Activated CD4-positive, alpha-beta T cell treated with anti-CD3 and anti-CD28 coated beads, Interleukin-2, amount 10 ng/mL, durations not matched to agents 7 days and 5 days (primary cell): ENCODE measurements around the gene CCDC195. TPM values are rescaled to one million over a fixed set of nuclear protein-coding genes. Genes with fewer than 3 reads are reported as not detected.
"Not testable (repeated sequence)": the region's sequence is repeated elsewhere in the genome, so short reads cannot be mapped to it uniquely, and the experiment has no call there.

Source experiments
- CTCF ChIA-PET: fragments of 350-600 bp; sonication (Branson Sonifier 250); formaldehyde crosslinking; loops from one replicate; lab custom pipeline; 2021; ENCODE audit warnings: antibody characterized with exemption; lab: Charles Lee
- POLR2A ChIA-PET: fragments of 350-600 bp; sonication (Branson Sonifier 250); formaldehyde crosslinking; loops from one replicate; lab custom pipeline; 2021; ENCODE audit warnings: antibody characterized with exemption; lab: Charles Lee
- DNase-seq: peaks from one replicate; pipeline ENCODE4 v3.0.0-alpha.2; 2020
- H3K27ac Mint-ChIP-seq: one replicate; pipeline ENCODE4 v1.8.0; 2021; ENCODE audit warnings: mild to moderate bottlenecking, moderate library complexity, mixed read lengths
- H3K27me3 Mint-ChIP-seq: one replicate; pipeline ENCODE4 v1.8.0; 2021; ENCODE audit warnings: mixed read lengths
- H3K36me3 Mint-ChIP-seq: one replicate; pipeline ENCODE4 v1.8.0; 2021; ENCODE audit warnings: low read depth, mixed read lengths
- H3K4me1 Mint-ChIP-seq: one replicate; pipeline ENCODE4 v1.8.0; 2021; ENCODE audit warnings: mixed read lengths
- H3K4me3 Mint-ChIP-seq: one replicate; pipeline ENCODE4 v1.8.0; 2021; ENCODE audit warnings: mild to moderate bottlenecking, moderate library complexity, mixed read lengths
- H3K9me3 Mint-ChIP-seq: one replicate; pipeline ENCODE4 v1.8.0; 2021; ENCODE audit warnings: mixed read lengths
- total RNA-seq, 2 experiments: library from RNA; stranded (reverse); gene quantifications; one replicate each; pipeline ENCODE4 v1.2.3, GENCODE V29; 2021

The CCDC195 gene
- total RNA-seq, 2 experiments from 2014 or later, result not detected

DNA sequence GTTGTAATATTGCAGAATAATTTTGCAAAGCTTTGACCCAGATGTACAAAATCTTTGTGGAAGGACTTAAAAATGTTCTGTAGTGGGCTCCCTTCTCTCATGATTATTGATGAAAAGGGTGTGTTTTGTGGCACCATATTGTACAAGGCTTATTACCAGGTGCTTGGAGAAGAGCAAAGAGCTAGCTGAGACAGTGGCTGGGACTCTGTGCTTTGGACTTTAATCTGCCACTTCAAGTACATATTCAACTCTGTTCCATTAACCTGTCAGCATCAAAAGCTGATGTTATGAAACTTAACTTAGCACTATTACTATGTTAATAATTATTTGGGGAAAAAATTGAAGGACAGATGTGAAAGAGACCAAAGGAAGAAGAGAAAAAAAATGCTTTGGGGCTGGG lies 31.0 kb downstream of the CCDC195 start:
- Mint-ChIP-seq H3K4me1 (no peaks in the 10 kb centered on the region), H3K9me3 (no peaks in the 10 kb centered on the region), H3K4me3 (no peak overlapping the region), H3K36me3 (no peaks in the 10 kb centered on the region), H3K27me3 (peaks cover 2% of the 10 kb centered on the region), H3K27ac (no peak overlapping the region)
- CTCF ChIA-PET, result no interaction called here
- no peak for DNase-seq
- POLR2A ChIA-PET, result no interaction called here

DNA sequence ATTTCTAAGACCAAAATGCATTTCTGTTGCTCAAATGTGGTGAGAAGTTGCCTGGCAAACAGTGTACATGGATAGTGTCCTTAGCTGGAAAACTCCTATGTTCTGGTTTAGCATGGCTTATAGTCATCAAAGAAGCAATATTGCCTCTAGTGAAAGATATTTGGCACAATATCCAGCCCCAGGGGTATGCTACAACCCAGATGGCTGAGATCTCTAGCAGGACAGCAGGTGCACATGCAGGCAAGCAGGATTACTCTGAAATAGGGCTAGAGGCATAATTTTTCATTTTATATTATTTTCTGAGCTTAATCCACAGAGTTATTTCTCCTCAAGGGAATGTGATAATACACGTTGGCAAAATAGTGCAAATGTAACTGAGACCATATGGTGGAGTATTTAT lies 34.0 kb downstream of the CCDC195 start:
- no peak for DNase-seq
- no peaks in the 10 kb centered on the region for H3K9me3 Mint-ChIP-seq
- CTCF ChIA-PET, result no interaction called here
- H3K27me3 Mint-ChIP-seq, result peaks cover 2% of the 10 kb centered on the region
- H3K27ac Mint-ChIP-seq, result no peak overlapping the region
- no peaks in the 10 kb centered on the region for H3K4me1 Mint-ChIP-seq
- H3K4me3 Mint-ChIP-seq, result no peak overlapping the region
- H3K36me3 Mint-ChIP-seq, result no peaks in the 10 kb centered on the region
- POLR2A ChIA-PET, result no interaction called here

DNA sequence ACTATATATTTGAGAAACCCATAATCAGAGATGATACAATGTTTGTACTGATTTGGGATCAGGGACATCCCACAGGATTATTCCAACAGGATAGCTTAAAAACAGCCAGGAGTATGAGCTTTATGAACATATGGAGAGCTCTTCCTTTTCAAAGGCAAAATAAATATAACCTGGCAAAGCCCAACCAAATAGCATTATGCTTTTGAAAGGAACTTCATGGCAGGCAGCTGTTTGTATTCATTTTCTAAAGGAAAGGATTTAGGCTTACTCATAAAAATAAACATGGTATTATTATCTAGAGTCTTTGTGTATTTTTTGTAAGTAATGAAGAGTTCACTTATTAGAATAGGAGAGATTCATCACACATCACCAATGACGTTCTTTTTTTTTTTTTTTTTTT lies 44.4 kb downstream of the CCDC195 start:
- CTCF ChIA-PET, result interaction anchor here (0.6 kb wide), 1 partner anchor 361 kb away, joined by 3 read pairs; no protein-coding TSS in a partner anchor
- Mint-ChIP-seq H3K4me1 (no peaks in the 10 kb centered on the region), H3K9me3 (no peaks in the 10 kb centered on the region), H3K27ac (no peak overlapping the region), H3K27me3 (no peaks in the 10 kb centered on the region), H3K4me3 (no peak overlapping the region), H3K36me3 (no peaks in the 10 kb centered on the region)
- DNase-seq, result no peak
- POLR2A ChIA-PET, result interaction anchor here (0.6 kb wide), 1 partner anchor 342 kb away, joined by 4 read pairs; no protein-coding TSS in a partner anchor

DNA sequence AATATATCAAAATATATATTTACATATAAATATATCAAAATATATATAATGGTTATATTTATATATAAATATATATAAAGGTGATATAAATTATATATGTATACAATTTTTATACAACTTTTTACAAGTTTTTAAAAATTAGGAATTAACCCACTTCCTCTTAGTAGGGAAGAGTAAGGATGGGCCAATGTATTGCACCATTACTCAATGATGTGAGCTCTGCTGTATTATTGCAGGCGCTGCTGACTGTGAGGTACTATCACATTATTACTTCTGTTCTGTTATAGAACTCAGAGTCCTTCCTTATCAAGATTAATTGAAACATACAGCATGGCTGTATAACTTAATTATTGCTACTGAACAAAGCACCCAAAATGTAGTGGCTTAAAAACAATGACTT lies 46.0 kb downstream of the CCDC195 start:
- POLR2A ChIA-PET, result no interaction called here
- H3K4me1 Mint-ChIP-seq, result no peaks in the 10 kb centered on the region
- H3K27ac Mint-ChIP-seq, result no peak overlapping the region
- CTCF ChIA-PET, result no interaction called here
- peaks cover 2% of the 10 kb centered on the region for H3K9me3 Mint-ChIP-seq
- no peak overlapping the region for H3K4me3 Mint-ChIP-seq
- H3K36me3 Mint-ChIP-seq, result no peaks in the 10 kb centered on the region
- DNase-seq, result no peak
- H3K27me3 Mint-ChIP-seq, result no peaks in the 10 kb centered on the region

DNA sequence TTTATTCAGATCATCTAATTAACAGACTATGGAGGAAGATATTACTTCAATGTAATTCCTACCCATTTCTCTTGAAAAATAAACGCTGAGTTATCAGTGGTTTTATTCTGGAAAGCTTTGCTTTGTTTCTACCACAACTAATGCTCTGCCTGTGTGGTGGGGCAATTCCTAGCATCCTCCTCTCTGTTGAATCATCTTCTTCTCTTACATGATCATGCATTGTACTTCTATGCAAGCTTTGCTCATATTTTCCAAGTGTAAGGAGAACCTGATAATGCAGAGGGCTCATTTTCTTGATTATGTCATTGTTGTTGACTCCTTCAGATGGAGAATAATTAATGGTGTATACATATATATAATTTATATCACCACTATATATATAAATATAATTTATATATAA lies 46.7 kb downstream of the CCDC195 start:
- no peaks in the 10 kb centered on the region for H3K27me3 Mint-ChIP-seq
- ChIA-PET POLR2A (no interaction called here), CTCF (no interaction called here)
- no peak overlapping the region for H3K27ac Mint-ChIP-seq
- no peak for DNase-seq
- no peak overlapping the region for H3K4me3 Mint-ChIP-seq
- no peaks in the 10 kb centered on the region for H3K36me3 Mint-ChIP-seq
- H3K4me1 Mint-ChIP-seq, result no peaks in the 10 kb centered on the region
- peaks cover 2% of the 10 kb centered on the region for H3K9me3 Mint-ChIP-seq

DNA sequence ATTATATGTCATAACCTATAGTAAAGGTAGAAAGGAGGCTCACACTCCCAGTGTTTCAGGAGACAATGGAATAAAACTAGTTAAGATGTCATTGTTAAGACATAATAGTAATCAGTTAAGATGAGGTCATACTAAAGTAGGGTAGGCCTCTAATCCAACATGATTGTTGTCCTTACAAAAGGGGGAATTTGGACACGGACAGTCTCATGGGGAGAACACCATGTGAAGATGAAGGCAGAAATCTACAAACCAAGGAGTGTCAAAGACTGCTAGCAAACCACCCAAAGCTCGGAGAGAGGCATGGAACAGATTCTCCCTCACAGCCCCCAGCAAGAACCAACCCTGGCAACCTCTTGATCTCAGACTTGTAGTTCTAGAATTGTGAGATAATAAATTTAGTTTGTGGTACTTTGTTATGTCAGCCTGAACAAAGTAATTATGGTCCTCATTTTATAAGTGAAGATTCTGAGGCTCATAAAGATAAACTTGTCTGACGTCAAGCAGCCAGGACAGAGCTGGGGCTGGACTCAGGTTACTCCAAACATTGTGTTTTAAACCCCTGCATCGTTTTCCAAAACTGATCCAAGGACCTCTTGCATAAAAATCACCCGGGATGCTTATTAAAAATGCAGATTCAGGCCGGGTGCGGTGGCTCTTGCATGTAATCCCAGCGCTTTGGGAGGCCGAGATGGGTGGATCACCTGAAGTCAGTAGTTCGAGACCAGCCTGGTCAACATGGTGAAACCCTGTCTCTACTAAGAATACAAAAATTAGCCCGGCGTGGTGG lies 47.8 kb downstream of the CCDC195 start:
- CTCF ChIA-PET, result no interaction called here
- no peak for DNase-seq
- POLR2A ChIA-PET, result no interaction called here
- no peaks in the 10 kb centered on the region for H3K4me1 Mint-ChIP-seq
- H3K27ac Mint-ChIP-seq, result no peak overlapping the region
- H3K9me3 Mint-ChIP-seq, result peaks cover 4% of the 10 kb centered on the region
- H3K27me3 Mint-ChIP-seq, result no peaks in the 10 kb centered on the region
- H3K4me3 Mint-ChIP-seq, result no peak overlapping the region
- peaks cover 2% of the 10 kb centered on the region for H3K36me3 Mint-ChIP-seq

DNA sequence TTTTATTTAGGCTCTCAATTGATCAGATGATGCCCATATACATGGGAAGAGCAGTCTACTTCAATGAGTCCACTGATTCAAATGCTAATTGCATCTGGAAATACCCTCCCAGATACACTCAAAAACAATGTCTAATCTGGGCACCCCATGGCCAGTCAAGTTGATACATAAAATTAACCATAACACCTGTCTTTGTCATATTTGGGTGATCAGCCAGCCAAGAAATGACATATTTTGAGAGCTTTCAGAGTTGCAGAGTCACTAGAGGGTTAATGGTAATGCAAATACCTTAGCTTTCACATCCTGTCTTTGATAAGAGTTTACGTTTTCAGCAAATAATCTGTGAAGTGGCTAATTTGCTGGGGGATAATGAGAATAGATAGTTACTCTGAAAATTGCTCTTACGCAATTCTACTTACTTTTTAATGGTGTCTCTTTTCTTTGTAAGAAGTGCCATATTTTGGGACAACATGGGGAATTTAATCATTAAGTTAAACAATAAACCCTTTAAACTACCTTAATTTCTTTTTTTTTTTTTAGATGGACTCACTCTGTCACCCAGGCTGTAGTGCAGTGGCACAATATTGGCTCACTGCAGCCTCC lies 49.1 kb downstream of the CCDC195 start:
- H3K36me3 Mint-ChIP-seq, result peaks cover 3% of the 10 kb centered on the region
- no peaks in the 10 kb centered on the region for H3K4me1 Mint-ChIP-seq
- DNase-seq, result no peak
- H3K27ac Mint-ChIP-seq, result no peak overlapping the region
- no peak overlapping the region for H3K4me3 Mint-ChIP-seq
- ChIA-PET CTCF (no interaction called here), POLR2A (no interaction called here)
- H3K27me3 Mint-ChIP-seq, result no peaks in the 10 kb centered on the region
- peaks cover 8% of the 10 kb centered on the region for H3K9me3 Mint-ChIP-seq

DNA sequence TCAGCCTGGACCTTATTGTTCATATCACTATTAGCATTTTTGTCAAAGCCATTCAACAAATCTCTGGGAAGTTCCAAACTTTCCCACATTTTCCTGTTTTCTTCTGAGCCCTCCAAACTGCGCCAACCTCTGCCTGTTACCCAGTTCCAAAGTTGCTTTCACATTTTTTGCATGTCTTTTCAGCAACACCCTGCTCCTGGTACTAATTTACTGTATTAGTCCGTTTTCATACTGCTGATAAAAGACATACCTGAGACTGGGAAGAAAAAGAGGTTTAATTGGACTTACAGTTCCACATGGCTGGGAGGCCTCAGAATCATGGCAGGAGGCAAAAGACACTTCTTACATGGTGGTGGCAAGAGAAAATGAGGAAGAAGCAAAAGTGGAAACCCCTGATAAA lies 52.8 kb downstream of the CCDC195 start:
- H3K36me3 Mint-ChIP-seq, H3K4me3 Mint-ChIP-seq, H3K27me3 Mint-ChIP-seq, H3K4me1 Mint-ChIP-seq, DNase-seq, POLR2A ChIA-PET, H3K27ac Mint-ChIP-seq, H3K9me3 Mint-ChIP-seq, CTCF ChIA-PET: not testable (repeated sequence)

DNA sequence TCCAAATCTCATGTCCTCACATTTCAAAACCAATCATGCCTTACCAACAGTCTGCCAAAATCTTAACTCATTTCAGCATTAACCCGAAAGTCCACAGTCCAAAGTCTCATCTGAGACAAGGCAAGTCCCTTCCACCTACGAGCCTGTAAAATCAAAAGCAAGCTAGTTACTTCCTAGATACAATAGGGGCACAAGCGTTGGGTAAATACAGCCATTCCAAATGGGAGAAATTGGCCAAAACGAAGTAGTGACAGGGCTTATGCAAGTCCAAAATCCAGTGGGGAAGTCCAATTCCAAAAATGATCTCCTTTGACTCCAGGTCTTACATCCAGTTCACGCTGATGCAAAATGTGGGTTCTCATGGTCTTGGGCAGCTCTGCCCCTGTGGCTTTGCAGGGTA lies 54.5 kb downstream of the CCDC195 start:
- H3K9me3 Mint-ChIP-seq, DNase-seq, POLR2A ChIA-PET, H3K4me3 Mint-ChIP-seq, H3K4me1 Mint-ChIP-seq, H3K27me3 Mint-ChIP-seq, H3K27ac Mint-ChIP-seq, H3K36me3 Mint-ChIP-seq: not testable (repeated sequence)
- CTCF ChIA-PET, result interaction anchor here (1.2 kb wide), 1 partner anchor 11 kb away, joined by 4 read pairs; no protein-coding TSS in a partner anchor

DNA sequence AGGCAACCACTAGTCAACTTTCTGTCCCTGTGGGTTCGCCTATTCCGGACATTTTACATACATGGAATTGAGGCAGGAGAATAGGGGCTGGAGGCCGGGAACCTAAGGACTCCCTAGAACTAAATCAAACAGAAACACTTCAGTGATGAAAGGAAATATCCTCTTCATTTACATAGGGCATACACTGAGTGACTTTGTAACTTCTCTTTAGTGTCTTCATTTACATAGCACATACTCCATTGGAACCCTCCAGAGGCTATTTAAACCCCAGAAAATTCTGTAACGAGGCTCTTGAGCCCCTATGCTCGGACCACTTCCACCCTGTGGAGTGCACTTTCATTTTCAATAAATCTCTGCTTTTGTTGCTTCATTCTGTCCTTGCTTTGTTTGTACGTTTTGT lies 56.5 kb downstream of the CCDC195 start:
- CTCF ChIA-PET, result no interaction called here
- Mint-ChIP-seq H3K4me3 (no peak overlapping the region), H3K27me3 (no peaks in the 10 kb centered on the region), H3K27ac (no peak overlapping the region), H3K36me3 (peaks cover 3% of the 10 kb centered on the region), H3K4me1 (no peaks in the 10 kb centered on the region), H3K9me3 (peaks cover 6% of the 10 kb centered on the region)
- DNase-seq, result no peak
- POLR2A ChIA-PET, result no interaction called here

DNA sequence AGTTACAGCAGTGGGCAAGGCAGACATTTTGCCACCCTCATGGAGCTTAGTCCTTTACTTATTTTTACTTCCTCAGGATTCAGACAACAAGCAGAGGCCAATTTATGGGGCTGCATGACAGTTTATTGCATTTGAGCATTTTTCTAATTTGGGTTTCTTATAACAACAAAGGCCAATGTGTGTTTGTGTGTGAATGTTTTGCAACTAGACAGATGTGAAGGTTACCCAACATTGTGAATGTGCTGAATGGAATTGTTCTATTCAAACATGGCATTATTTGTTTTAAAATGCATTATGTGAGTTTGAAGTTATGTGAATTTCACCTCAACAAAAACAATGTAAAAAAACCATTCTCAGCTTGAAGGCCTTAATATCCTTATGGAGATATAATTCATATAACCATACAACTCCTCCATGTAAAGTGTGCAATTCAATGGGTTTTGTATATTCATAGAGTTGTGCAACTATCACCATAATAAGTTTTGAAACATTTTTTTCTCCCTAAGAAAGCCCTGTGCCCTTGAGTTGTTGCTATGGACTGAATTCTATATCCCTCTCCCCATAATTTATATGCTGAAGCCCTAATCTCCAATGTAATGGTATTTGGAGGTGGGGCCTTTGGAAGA lies 57.3 kb downstream of the CCDC195 start:
- Mint-ChIP-seq H3K9me3 (peaks cover 6% of the 10 kb centered on the region), H3K4me3 (no peak overlapping the region), H3K27me3 (no peaks in the 10 kb centered on the region), H3K36me3 (peaks cover 3% of the 10 kb centered on the region), H3K4me1 (no peaks in the 10 kb centered on the region), H3K27ac (no peak overlapping the region)
- CTCF ChIA-PET, result no interaction called here
- POLR2A ChIA-PET, result no interaction called here
- no peak for DNase-seq

DNA sequence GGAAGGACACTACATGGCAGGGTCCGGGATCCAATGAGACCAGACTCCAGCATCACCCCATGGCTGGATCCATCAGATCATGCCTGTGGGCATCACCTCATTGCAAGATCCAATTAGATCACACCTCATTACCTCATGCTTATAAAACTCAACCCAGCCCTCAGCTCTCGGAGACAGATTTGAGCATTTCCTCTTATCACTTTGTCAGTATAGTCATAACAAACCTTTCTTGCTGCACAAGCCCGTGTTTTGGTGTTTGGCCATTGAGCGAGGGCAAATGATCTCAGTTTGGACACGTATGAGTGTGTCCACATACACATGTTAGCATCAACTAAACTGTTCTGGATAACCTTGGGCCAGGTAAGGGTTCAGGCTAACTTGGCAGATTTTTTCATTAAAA lies 58.8 kb downstream of the CCDC195 start:
- no peaks in the 10 kb centered on the region for H3K4me1 Mint-ChIP-seq
- H3K36me3 Mint-ChIP-seq, result no peaks in the 10 kb centered on the region
- no peak for DNase-seq
- H3K27ac Mint-ChIP-seq, result no peak overlapping the region
- no peaks in the 10 kb centered on the region for H3K9me3 Mint-ChIP-seq
- no peaks in the 10 kb centered on the region for H3K27me3 Mint-ChIP-seq
- POLR2A ChIA-PET, result no interaction called here
- no peak overlapping the region for H3K4me3 Mint-ChIP-seq
- CTCF ChIA-PET, result no interaction called here

DNA sequence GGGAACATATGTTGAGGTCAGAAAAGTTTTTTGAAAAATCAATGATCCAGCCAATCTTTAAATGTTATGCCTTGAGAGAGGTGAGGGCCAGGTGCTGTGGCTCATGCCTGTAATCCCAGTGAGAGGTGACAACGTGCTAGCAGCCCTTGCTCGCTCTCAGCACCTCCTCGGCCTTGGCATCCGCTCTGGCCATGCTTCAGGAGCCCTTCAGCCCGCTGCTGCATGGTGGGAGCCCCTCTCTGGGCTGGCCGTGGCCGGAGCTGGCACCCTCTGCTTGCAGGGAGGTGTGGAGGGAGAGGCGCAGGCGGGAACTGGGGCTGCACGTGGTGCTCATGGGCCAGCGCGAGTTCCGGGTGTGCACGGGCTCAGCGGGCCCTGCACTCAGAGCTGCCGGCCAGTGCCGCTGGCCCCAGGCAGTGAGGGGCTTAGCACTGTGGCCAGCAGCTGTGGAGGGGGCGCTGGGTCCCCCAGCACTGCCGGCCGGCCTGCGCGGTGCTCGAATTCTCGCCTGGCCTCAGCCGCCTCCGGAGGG lies 61.1 kb downstream of the CCDC195 start:
- POLR2A ChIA-PET, result no interaction called here
- CTCF ChIA-PET, result interaction anchor here (0.7 kb wide), 1 partner anchor 609 kb away, joined by 3 read pairs; no protein-coding TSS in a partner anchor
- DNase-seq, result no peak
- H3K4me1 Mint-ChIP-seq, result peaks cover 3% of the 10 kb centered on the region
- no peak overlapping the region for H3K27ac Mint-ChIP-seq
- no peak overlapping the region for H3K4me3 Mint-ChIP-seq
- no peaks in the 10 kb centered on the region for H3K9me3 Mint-ChIP-seq
- no peaks in the 10 kb centered on the region for H3K27me3 Mint-ChIP-seq
- no peaks in the 10 kb centered on the region for H3K36me3 Mint-ChIP-seq
